ENCODE results near the gene TBC1D1. TPM values are rescaled to one million over a fixed set of nuclear protein-coding genes. Genes with fewer than 3 reads are reported as not detected.

TBC1D1 gene
- total and polyA plus RNA-seq, 2 of the 8 experiments (the other 6 are each of a cell fraction or from before 2014, with no cell fraction given) = 96.9 to 162 TPM

- H3K4me2 ChIP-seq (ENCODE audit: insufficient read depth in 1 of 2, low read depth in 2 of 2, low read length in 2 of 2) = no peak overlapping the region
- H3K27ac ChIP-seq (ENCODE audit: low read depth, low read length) = no peak overlapping the region
- no peak overlapping the region for H3K4ac ChIP-seq (replicated peaks; ENCODE audit: insufficient read length, low read depth, low read length)
- H3K79me1 ChIP-seq (ENCODE audit: low read depth, low read length) = no peaks in the 10 kb centered on the region
- H4K5ac ChIP-seq (ENCODE audit: insufficient read length, low read depth, low read length) = no peak overlapping the region
- no peak overlapping the region for H2BK20ac ChIP-seq (ENCODE audit: low read length)
- no peak overlapping the region for H4K91ac ChIP-seq (replicated peaks; ENCODE audit: insufficient read length, low read length)
- no peak overlapping the region for H3K9ac ChIP-seq (replicated peaks in 1 of 4; ENCODE audit: extremely low read depth in 1 of 4, low read depth in 3 of 4, low read length in 3 of 4)
- CTCF ChIA-PET (ENCODE audit: partially characterized antibody) = interaction anchor here (0.6 to 0.7 kb wide), 4 partner anchors 11 to 239 kb away, joined by 3 read pairs; no protein-coding TSS in a partner anchor
- no peak overlapping the region for H2BK15ac ChIP-seq (ENCODE audit: low read length)
- H4K8ac ChIP-seq (ENCODE audit: extremely low read depth, insufficient read depth, low read length) = no peak overlapping the region
- POLR2A ChIA-PET (ENCODE audit: partially characterized antibody) = no interaction called here
- H3K56ac ChIP-seq (replicated peaks; ENCODE audit: insufficient read length, low read depth, low read length) = no peak overlapping the region
- H3K4me3 ChIP-seq (ENCODE audit: extremely low read depth in 1 of 4, insufficient read depth in 2 of 4, low read depth in 3 of 4, low read length in 4 of 4) = no peak overlapping the region
- WGBS, 2 experiments (ENCODE audit: extremely low coverage in 1 of 2, insufficient coverage in 1 of 2, insufficient read length in 1 of 2, insufficient replicate concordance in 2 of 2, low coverage in 1 of 2, low lambda C conversion rate in 2 of 2, missing lambda C conversion rate in 1 of 2) = 85% methylated on average over 5 of the region's 5 CpGs; no CpG with 5 or more reads in 1 of the 2 experiments
- H2BK120ac ChIP-seq (replicated peaks; ENCODE audit: low read depth, low read length) = no peak overlapping the region
- H2BK12ac ChIP-seq (ENCODE audit: low read depth, low read length) = no peak overlapping the region
- peaks cover 0 to 8% (median 4%) of the 10 kb centered on the region in 4 experiments; a peak in 5 of 7 replicates for H3K4me1 ChIP-seq (replicated peaks in 1 of 4; ENCODE audit: control insufficient read depth in 3 of 4, insufficient read depth in 4 of 4, low read length in 3 of 4)
- no peaks in the 10 kb centered on the region for H3K36me3 ChIP-seq (ENCODE audit: control insufficient read depth in 2 of 4, insufficient read depth in 4 of 4, low read length in 3 of 4)
- H2AK5ac ChIP-seq (ENCODE audit: low read depth, low read length) = no peak overlapping the region
- peaks cover 17 to 35% (median 30%) of the 10 kb centered on the region in 4 experiments for H3K27me3 ChIP-seq (replicated peaks in 1 of 4; ENCODE audit: control insufficient read depth in 3 of 4, extremely low read depth in 1 of 4, insufficient read depth in 3 of 4, low read length in 3 of 4)
- no peaks in the 10 kb centered on the region for H3K79me2 ChIP-seq (ENCODE audit: control insufficient read depth in 1 of 2, insufficient read depth in 2 of 2, low read length in 2 of 2)
- no peak overlapping the region for H3K23ac ChIP-seq (ENCODE audit: insufficient read length)
- H3K18ac ChIP-seq (ENCODE audit: extremely low read depth, low read length) = no peak overlapping the region
- no peaks in the 10 kb centered on the region for H3K9me3 ChIP-seq (ENCODE audit: insufficient read depth in 2 of 2, low read depth in 1 of 2, low read length in 1 of 2)
- FAIRE-seq (no peak), DNase-seq (ENCODE audit: low read depth in 1 of 2, low spot score in 2 of 2) (no peak)
- no peak overlapping the region for H3K14ac ChIP-seq (ENCODE audit: insufficient read length)
- no peak overlapping the region for H2AFZ ChIP-seq (ENCODE audit: low read length)
- H2BK5ac ChIP-seq (ENCODE audit: low read depth, low read length) = no peak overlapping the region
- peaks cover 0 to 2% of the 10 kb centered on the region in 2 experiments for H4K20me1 ChIP-seq (replicated peaks in 1 of 2; ENCODE audit: control insufficient read depth in 1 of 2, insufficient read depth in 2 of 2, low read length in 2 of 2)
- H3K23me2 ChIP-seq (ENCODE audit: low read depth, low read length) = peaks cover 16% of the 10 kb centered on the region
- no peak for TF ChIP-seq RNF2 (IDR thresholded peaks at IDR 0.05; ENCODE audit: borderline replicate concordance, low read depth, low read length, missing control alignments, poor library complexity, severe bottlenecking)
- TF ChIP-seq CBX8 (IDR thresholded peaks at IDR 0.05; ENCODE audit: borderline replicate concordance, low read depth, low read length) = no peak
- no peak for TF ChIP-seq ATF3 (IDR thresholded peaks at IDR 0.05; ENCODE audit: insufficient read depth, low read depth, low read length)
- no peak for TF ChIP-seq MAFK (IDR thresholded peaks at IDR 0.05; ENCODE audit: low read depth, low read length)
- no peak for TF ChIP-seq EZH2 (IDR thresholded peaks at IDR 0.05; ENCODE audit: low read depth, low read length, severe bottlenecking)
- no peak for TF ChIP-seq JUND (IDR thresholded peaks at IDR 0.05; ENCODE audit: low read length)
- no peak for TF ChIP-seq NRF1 (IDR thresholded peaks at IDR 0.05; ENCODE audit: low read depth, low read length)
- TF ChIP-seq POU5F1 (IDR thresholded peaks at IDR 0.05; ENCODE audit: low read depth, low read length) = no peak
- TF ChIP-seq CTBP2 (IDR thresholded peaks at IDR 0.05; ENCODE audit: borderline replicate concordance, insufficient read depth, insufficient read length, low read length) = no peak
- no peak for TF ChIP-seq SIN3A (conservative IDR thresholded peaks at IDR 0.05 in 1 of 2, IDR thresholded peaks at IDR 0.05 in 1 of 2; ENCODE audit: low read depth in 1 of 2, low read length in 2 of 2)
- TF ChIP-seq RAD21 (IDR thresholded peaks at IDR 0.05 in 1 of 2, conservative IDR thresholded peaks at IDR 0.05 in 1 of 2; ENCODE audit: low read depth in 2 of 2, low read length in 2 of 2) = no peak
- TF ChIP-seq SIX5 (IDR thresholded peaks at IDR 0.05; ENCODE audit: low read depth, low read length) = no peak
These were observed 1.8 kb downstream of the TBC1D1 start for GRCh38 chr4:37892641-37893040.
